GM15510 (cell line): Measurements from ENCODE around the gene SULT1C2.

Experiments
- POLR2A ChIP-seq: IDR thresholded peaks from 3 replicates; pipeline ENCODE4 v1.6.1; 2011; ENCODE audit warnings: borderline replicate concordance; ENCODE audit not compliant: insufficient read length; ENCODE audit errors: extremely low read depth

SULT1C2 gene

GRCh38 chr2:108288534-108289106 lies at the start of gene SULT1C2:
TSS of gene SULT1C2 (plus strand) at chr2:108288895. CDS start at chr2:108293668, 4,773 bp downstream.
- TF ChIP-seq POLR2A: no peak

- no peak for TF ChIP-seq POLR2A
Measured at GRCh38 chr2:108239786-108240185, 48.9 kb upstream of the SULT1C2 start, which contains the start of gene SULT1C3. TSS of gene SULT1C3 (plus strand) at chr2:108239968. CDS start at chr2:108247195, 7,227 bp downstream.

DNA sequence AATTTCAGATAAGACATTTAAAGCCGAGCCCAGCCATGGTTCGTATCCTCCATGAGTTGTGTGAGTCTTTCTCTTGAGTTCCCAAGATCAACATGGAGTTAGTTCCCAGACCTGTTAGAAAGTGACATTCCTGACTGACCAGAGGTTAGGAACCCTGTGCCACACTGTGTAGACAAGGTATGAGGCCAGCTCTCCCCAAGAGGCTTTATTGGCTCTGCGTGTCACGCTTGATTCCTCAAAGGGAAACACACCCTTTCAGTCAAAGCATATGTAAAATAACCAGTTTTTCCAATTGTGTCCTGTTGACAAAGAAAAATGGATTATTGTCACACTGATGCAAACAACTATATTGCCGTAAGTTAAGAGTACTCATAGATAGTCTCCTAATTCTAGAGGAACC lies 47.7 kb upstream of the SULT1C2 start:
- TF ChIP-seq POLR2A: no peak

DNA sequence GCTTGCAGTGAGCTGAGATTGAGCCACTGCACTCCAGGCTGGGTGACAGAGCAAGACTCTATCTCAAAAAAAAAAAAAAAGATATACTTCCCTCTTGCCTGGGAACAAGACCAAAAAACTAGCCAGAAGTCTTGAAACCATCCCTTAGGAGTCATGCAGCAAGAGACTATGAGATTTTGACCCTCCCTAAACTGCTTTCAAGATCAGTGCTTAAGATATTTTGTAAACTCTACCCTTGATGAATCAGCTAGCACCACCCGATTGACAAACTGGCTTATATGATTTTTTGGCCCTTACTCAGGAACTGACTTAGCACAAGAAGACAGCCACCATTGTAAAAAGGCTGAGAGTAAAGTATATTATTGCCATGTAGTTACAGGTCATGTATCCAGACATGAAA lies 45.1 kb upstream of the SULT1C2 start:
- TF ChIP-seq POLR2A: no peak

DNA sequence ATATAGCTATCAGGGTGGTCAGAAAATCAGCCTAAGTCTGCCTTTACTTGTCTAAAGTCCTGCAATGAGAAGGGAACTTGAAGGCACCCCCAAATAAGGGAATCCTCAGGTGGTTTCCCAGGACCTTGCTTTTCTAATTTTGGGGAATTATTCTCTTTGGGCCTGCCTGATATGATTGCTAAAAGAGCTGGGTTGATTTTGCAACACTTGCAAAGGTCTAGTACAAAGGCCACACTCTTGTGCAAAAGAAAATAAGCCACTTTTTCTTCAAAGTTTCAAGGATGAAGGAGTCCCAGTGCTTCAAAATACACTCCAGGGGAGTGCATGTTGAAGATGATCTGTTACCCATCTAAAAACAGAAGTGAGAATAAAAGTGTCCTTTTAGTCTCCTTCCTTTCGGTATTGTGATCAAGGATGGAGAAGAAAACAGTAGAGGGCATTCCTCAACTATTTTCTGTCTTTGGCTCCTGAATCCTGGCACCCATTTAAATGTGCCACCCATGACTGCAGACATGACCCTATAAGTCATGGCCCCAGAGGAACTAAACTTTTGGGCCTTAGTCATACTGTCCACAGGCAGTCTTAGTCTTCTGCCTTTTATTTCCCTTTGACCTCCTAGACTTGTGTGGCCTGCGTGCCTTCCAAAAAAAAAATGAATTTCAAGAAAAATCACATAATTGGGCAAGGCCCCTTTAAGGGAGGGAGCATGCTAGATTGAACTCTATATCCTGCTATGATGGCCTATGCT lies 43.9 kb upstream of the SULT1C2 start:
- TF ChIP-seq POLR2A: no peak

- TF ChIP-seq POLR2A: no peak
Measured at GRCh38 chr2:108253106-108253505, 35.6 kb upstream of the SULT1C2 start.

GRCh38 chr2:108257757-108258331 lies 30.9 kb upstream of the SULT1C2 start:
- no peak for TF ChIP-seq POLR2A

DNA sequence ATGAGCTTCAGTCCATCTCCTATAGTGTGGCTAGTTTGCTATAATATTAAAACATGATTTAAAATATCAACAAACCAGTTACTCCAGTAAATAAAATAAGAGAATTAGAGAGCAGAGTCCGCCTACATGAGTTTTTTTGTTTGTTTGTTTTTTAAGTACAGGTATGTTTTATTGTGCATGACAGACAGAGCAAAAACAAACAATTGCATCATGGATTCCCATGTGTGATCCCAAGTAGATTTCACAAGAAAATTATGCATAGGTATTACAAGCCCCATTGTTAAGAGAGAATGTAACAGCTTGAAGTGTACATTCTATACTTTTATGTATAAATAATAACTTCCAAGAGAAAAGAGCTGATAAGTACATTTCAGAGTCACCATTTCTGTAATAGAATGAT lies 27.9 kb upstream of the SULT1C2 start:
- no peak for TF ChIP-seq POLR2A

DNA sequence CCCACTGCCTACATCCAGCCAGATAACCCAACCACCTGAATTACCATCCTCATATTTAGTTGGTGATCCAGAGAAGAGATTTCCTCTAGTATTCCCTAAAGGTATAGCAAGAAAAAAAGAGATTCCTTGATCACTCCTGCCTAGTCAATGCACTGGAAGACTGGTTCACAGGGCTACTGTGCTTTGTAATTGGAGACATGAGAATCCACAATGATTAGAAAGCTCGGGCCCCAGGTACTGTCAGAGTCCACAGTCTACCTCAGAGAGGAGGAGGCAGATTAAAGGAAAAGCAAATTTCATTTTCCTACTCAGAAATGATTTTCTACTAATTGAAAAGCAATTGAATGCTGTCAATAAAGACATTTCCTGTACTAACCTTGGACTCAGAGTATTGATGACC lies 26.7 kb upstream of the SULT1C2 start:
- no peak for TF ChIP-seq POLR2A

DNA sequence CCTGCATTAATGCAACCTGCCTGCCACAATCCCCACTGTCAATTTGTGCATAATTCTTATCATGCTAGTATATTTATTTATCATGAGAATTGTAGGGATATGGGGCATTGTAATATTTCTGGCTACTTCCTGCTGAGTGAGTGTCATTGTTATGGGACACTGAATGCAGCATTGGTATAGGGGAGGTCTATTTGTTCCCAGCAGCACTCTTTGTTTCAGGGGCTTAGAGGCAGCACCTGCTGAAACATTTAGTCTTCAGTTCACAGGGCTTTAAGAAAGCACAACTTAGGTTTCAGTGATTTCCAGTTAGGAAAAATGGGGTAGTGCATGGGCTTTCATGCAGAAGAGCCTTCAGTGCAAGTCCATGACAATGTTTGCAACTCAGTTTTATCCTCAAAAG lies 25.3 kb upstream of the SULT1C2 start:
- no peak for TF ChIP-seq POLR2A

- TF ChIP-seq POLR2A: no peak
Measured at GRCh38 chr2:108266218-108266617, 22.5 kb upstream of the SULT1C2 start.

- TF ChIP-seq POLR2A: no peak
Measured at GRCh38 chr2:108267101-108267500, 21.6 kb upstream of the SULT1C2 start.

- TF ChIP-seq POLR2A: no peak
Measured at GRCh38 chr2:108268001-108268400, 20.7 kb upstream of the SULT1C2 start.

GRCh38 chr2:108270346-108270745 lies 18.3 kb upstream of the SULT1C2 start:
- no peak for TF ChIP-seq POLR2A

DNA sequence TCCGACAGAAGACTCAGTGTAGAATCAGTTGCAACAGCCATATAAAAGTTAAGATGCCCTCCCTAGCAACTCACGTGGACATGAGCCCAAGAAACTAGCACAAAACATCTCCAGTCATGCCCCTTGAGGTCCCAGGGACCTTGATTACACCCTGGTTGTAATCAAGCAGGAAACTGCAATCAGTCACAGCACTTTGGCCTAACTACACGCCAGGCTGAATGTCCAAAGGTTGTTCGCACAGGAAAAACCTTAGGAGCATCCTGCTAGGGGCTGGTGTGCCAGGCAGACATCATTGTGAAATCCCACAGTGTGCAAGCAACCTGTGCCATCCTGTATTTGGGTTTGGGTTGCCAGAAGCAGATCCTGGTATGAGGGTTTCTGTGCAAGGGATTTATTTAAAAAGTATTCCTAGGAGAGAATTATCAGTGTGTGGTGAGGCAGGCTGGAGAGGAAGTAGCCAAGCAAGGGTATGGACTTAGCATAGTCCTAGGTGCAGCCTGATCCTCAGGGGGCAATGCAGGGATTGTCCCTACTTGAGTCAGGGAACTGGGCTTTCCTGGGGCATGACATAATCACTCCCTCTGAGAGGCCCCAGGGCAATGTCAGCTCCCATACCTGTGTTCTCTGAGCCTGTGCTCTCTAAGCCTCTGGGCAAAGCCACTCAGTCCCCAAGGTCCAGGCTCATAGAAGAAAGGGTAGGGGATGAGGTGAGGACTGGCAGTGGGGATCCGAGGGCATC lies 17.8 kb upstream of the SULT1C2 start:
- no peak for TF ChIP-seq POLR2A
